Measurements from ENCODE around the gene CCDC192.

Gene CCDC192

DNA sequence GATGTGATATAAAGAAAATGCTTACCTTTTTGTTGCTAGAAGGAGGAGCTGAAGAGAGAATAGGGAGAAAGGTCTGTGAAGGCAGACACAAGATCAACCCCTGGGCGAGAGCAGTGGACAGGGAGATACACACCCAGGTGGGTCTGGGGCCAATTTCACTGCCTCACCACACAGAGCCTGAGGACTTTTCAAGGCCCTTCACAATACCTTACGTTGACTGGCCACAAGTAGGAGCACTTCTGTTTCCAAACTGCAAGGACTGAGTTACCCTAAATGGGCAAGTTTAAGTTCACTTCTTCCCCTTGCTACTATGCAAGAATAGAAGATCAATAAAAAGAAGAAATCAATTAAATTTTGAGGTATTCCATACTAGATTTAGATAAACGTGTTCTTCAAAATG, 205.9 kb downstream of the CCDC192 start:
- H3K9me3 ChIP-seq (ENCODE audit: control insufficient read depth in 2 of 2, low read length in 2 of 2), result no peaks in the 10 kb centered on the region
- no peak overlapping the region for H3K4me3 ChIP-seq (ENCODE audit: low read length in 2 of 2)
- H3K36me3 ChIP-seq (ENCODE audit: control insufficient read depth in 2 of 2, insufficient read depth in 2 of 2, low read length in 2 of 2), result no peaks in the 10 kb centered on the region
- no peak overlapping the region for H3K9ac ChIP-seq (ENCODE audit: low read depth in 1 of 2, low read length in 2 of 2)
- no peaks in the 10 kb centered on the region for H3K27me3 ChIP-seq (ENCODE audit: control insufficient read depth in 2 of 2, insufficient read depth in 2 of 2, low read length in 2 of 2)
- H3K27ac ChIP-seq (ENCODE audit: low read depth in 2 of 2, low read length in 2 of 2), result peak overlapping the region in 1 of 2 donors; percentile 15
- H3K4me1 ChIP-seq (ENCODE audit: control insufficient read depth in 2 of 2, insufficient read depth in 2 of 2, low read length in 2 of 2), result peaks cover 3 to 19% of the 10 kb centered on the region in 2 donors

DNA sequence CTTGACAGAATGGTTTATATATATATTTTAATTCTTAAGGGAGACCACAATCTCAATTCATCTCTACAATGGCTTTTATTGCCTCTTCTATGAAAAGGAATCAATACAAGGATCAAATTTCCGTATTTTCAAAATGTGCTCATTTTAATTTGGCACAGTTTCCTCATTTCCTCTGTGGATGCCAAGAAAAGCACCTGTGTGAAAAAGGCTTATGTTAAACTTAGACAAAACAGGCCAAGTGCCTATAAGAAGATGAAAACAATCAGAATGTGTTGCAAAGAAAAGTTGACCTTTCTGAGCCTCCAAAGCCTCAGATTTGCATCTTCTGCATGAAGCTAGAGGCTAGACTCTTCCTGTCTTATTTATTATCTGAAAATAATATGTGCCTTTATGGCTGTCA, 206.6 kb downstream of the CCDC192 start:
- H3K27me3 ChIP-seq (ENCODE audit: control insufficient read depth in 2 of 2, insufficient read depth in 2 of 2, low read length in 2 of 2), result no peaks in the 10 kb centered on the region
- H3K27ac ChIP-seq (ENCODE audit: low read depth in 2 of 2, low read length in 2 of 2), result no peak overlapping the region
- H3K4me1 ChIP-seq (ENCODE audit: control insufficient read depth in 2 of 2, insufficient read depth in 2 of 2, low read length in 2 of 2), result peaks cover 3 to 19% of the 10 kb centered on the region in 2 donors
- no peak overlapping the region for H3K4me3 ChIP-seq (ENCODE audit: low read length in 2 of 2)
- H3K36me3 ChIP-seq (ENCODE audit: control insufficient read depth in 2 of 2, insufficient read depth in 2 of 2, low read length in 2 of 2), result no peaks in the 10 kb centered on the region
- H3K9ac ChIP-seq (ENCODE audit: low read depth in 1 of 2, low read length in 2 of 2), result no peak overlapping the region
- H3K9me3 ChIP-seq (ENCODE audit: control insufficient read depth in 2 of 2, low read length in 2 of 2), result no peaks in the 10 kb centered on the region

- Histone ChIP-seq H3K27ac (ENCODE audit: low read depth in 2 of 2, low read length in 2 of 2) (peak overlapping the region in 1 of 2 donors; percentile 26), H3K4me1 (ENCODE audit: control insufficient read depth in 2 of 2, insufficient read depth in 2 of 2, low read length in 2 of 2) (peaks cover 3 to 19% of the 10 kb centered on the region in 2 donors), H3K36me3 (ENCODE audit: control insufficient read depth in 2 of 2, insufficient read depth in 2 of 2, low read length in 2 of 2) (no peaks in the 10 kb centered on the region), H3K9ac (ENCODE audit: low read depth in 1 of 2, low read length in 2 of 2) (no peak overlapping the region), H3K9me3 (ENCODE audit: control insufficient read depth in 2 of 2, low read length in 2 of 2) (no peaks in the 10 kb centered on the region), H3K27me3 (ENCODE audit: control insufficient read depth in 2 of 2, insufficient read depth in 2 of 2, low read length in 2 of 2) (no peaks in the 10 kb centered on the region), H3K4me3 (ENCODE audit: low read length in 2 of 2) (no peak overlapping the region)
These were observed 207.2 kb downstream of the CCDC192 start for GRCh38 chr5:127910307-127910956.

DNA sequence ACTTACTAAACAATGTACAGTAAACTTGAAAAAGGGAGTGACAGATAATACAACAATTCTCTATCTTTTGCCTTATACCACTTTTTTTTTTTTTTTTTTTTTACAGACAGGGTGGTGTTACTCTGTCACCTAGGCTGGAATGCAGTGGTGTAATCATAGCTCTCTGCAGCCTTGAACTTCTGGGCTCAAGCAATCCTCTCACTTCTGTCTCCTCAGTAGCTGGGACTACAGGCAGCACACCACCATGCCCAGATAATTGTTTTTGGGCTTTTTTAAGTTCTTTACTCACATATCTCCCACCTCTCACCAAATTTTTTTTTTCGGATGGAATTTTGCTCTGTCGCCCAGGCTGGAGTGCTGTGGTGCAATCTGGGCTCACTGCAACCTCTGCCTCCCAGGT, 208.4 kb downstream of the CCDC192 start:
- H3K4me3 ChIP-seq (ENCODE audit: low read length in 2 of 2), result no peak overlapping the region
- H3K36me3 ChIP-seq (ENCODE audit: control insufficient read depth in 2 of 2, insufficient read depth in 2 of 2, low read length in 2 of 2), result no peaks in the 10 kb centered on the region
- no peaks in the 10 kb centered on the region for H3K9me3 ChIP-seq (ENCODE audit: control insufficient read depth in 2 of 2, low read length in 2 of 2)
- H3K27me3 ChIP-seq (ENCODE audit: control insufficient read depth in 2 of 2, insufficient read depth in 2 of 2, low read length in 2 of 2), result no peaks in the 10 kb centered on the region
- no peak overlapping the region for H3K9ac ChIP-seq (ENCODE audit: low read depth in 1 of 2, low read length in 2 of 2)
- no peak overlapping the region for H3K27ac ChIP-seq (ENCODE audit: low read depth in 2 of 2, low read length in 2 of 2)
- H3K4me1 ChIP-seq (ENCODE audit: control insufficient read depth in 2 of 2, insufficient read depth in 2 of 2, low read length in 2 of 2), result peaks cover 3 to 20% of the 10 kb centered on the region in 2 donors

GRCh38 chr5:127912411-127912810, 209.2 kb downstream of the CCDC192 start:
- Histone ChIP-seq H3K4me1 (ENCODE audit: control insufficient read depth in 2 of 2, insufficient read depth in 2 of 2, low read length in 2 of 2) (peaks cover 3 to 27% of the 10 kb centered on the region in 2 donors), H3K9me3 (ENCODE audit: control insufficient read depth in 2 of 2, low read length in 2 of 2) (no peaks in the 10 kb centered on the region), H3K36me3 (ENCODE audit: control insufficient read depth in 2 of 2, insufficient read depth in 2 of 2, low read length in 2 of 2) (no peaks in the 10 kb centered on the region), H3K27me3 (ENCODE audit: control insufficient read depth in 2 of 2, insufficient read depth in 2 of 2, low read length in 2 of 2) (no peaks in the 10 kb centered on the region), H3K9ac (ENCODE audit: low read depth in 1 of 2, low read length in 2 of 2) (no peak overlapping the region), H3K4me3 (ENCODE audit: low read length in 2 of 2) (no peak overlapping the region), H3K27ac (ENCODE audit: low read depth in 2 of 2, low read length in 2 of 2) (no peak overlapping the region)

DNA sequence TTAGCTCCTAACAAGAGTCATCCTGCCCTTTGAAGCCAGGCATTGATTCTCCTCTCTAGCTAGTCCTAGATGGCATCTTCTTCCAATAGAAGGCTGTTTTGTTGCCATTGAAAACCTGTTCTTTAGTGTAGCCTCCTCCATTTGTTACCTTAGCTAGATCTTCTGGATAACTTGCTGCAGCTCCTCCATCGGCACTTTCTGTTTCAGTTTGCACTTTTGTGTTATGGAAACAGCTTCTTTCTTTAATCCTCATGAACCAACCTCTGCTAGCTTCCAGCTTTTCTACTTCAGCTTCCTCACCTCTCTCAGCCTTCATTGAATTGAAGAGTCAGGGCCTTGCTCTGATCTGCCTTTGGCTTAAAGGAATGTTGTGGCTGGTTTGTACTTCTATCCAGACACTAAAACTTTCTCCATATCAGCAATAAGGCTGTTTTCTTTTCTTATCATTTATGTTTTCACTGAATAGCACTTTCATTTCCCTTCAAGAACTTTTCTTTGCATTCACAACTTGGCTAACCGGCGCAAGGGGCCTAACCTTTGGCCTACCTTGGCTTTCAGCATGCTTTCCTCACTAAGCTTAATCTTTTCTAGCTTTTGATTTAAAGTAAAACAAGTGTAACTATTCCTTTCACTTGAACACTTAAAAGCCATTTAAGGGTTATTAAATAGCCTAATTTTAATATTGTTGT, 213.8 kb downstream of the CCDC192 start:
- Histone ChIP-seq H3K27ac (ENCODE audit: low read depth in 2 of 2, low read length in 2 of 2) (peak overlapping the region in 1 of 2 donors; percentile 56), H3K4me1 (ENCODE audit: control insufficient read depth in 2 of 2, insufficient read depth in 2 of 2, low read length in 2 of 2) (peaks cover 0 to 14% of the 10 kb centered on the region in 2 donors), H3K36me3 (ENCODE audit: control insufficient read depth in 2 of 2, insufficient read depth in 2 of 2, low read length in 2 of 2) (no peaks in the 10 kb centered on the region), H3K27me3 (ENCODE audit: control insufficient read depth in 2 of 2, insufficient read depth in 2 of 2, low read length in 2 of 2) (no peaks in the 10 kb centered on the region), H3K9me3 (ENCODE audit: control insufficient read depth in 2 of 2, low read length in 2 of 2) (no peaks in the 10 kb centered on the region), H3K9ac (ENCODE audit: low read depth in 1 of 2, low read length in 2 of 2) (no peak overlapping the region), H3K4me3 (ENCODE audit: low read length in 2 of 2) (peak overlapping the region in 1 of 2 donors; percentile 38)

GRCh38 chr5:127919006-127919796, 216.0 kb downstream of the CCDC192 start:
- H3K36me3 ChIP-seq (ENCODE audit: control insufficient read depth in 2 of 2, insufficient read depth in 2 of 2, low read length in 2 of 2), result no peaks in the 10 kb centered on the region
- no peak overlapping the region for H3K27ac ChIP-seq (ENCODE audit: low read depth in 2 of 2, low read length in 2 of 2)
- no peaks in the 10 kb centered on the region for H3K27me3 ChIP-seq (ENCODE audit: control insufficient read depth in 2 of 2, insufficient read depth in 2 of 2, low read length in 2 of 2)
- H3K4me3 ChIP-seq (ENCODE audit: low read length in 2 of 2), result no peak overlapping the region
- no peaks in the 10 kb centered on the region for H3K9me3 ChIP-seq (ENCODE audit: control insufficient read depth in 2 of 2, low read length in 2 of 2)
- H3K9ac ChIP-seq (ENCODE audit: low read depth in 1 of 2, low read length in 2 of 2), result no peak overlapping the region
- H3K4me1 ChIP-seq (ENCODE audit: control insufficient read depth in 2 of 2, insufficient read depth in 2 of 2, low read length in 2 of 2), result peaks cover 0 to 14% of the 10 kb centered on the region in 2 donors

- peaks cover 0 to 18% of the 10 kb centered on the region in 2 donors for H3K4me1 ChIP-seq (ENCODE audit: control insufficient read depth in 2 of 2, insufficient read depth in 2 of 2, low read length in 2 of 2)
- no peaks in the 10 kb centered on the region for H3K36me3 ChIP-seq (ENCODE audit: control insufficient read depth in 2 of 2, insufficient read depth in 2 of 2, low read length in 2 of 2)
- no peak overlapping the region for H3K9ac ChIP-seq (ENCODE audit: low read depth in 1 of 2, low read length in 2 of 2)
- no peaks in the 10 kb centered on the region for H3K27me3 ChIP-seq (ENCODE audit: control insufficient read depth in 2 of 2, insufficient read depth in 2 of 2, low read length in 2 of 2)
- no peak overlapping the region for H3K4me3 ChIP-seq (ENCODE audit: low read length in 2 of 2)
- H3K9me3 ChIP-seq (ENCODE audit: control insufficient read depth in 2 of 2, low read length in 2 of 2), result no peaks in the 10 kb centered on the region
- no peak overlapping the region for H3K27ac ChIP-seq (ENCODE audit: low read depth in 2 of 2, low read length in 2 of 2)
These were observed 216.6 kb downstream of the CCDC192 start for GRCh38 chr5:127919818-127920217.

DNA sequence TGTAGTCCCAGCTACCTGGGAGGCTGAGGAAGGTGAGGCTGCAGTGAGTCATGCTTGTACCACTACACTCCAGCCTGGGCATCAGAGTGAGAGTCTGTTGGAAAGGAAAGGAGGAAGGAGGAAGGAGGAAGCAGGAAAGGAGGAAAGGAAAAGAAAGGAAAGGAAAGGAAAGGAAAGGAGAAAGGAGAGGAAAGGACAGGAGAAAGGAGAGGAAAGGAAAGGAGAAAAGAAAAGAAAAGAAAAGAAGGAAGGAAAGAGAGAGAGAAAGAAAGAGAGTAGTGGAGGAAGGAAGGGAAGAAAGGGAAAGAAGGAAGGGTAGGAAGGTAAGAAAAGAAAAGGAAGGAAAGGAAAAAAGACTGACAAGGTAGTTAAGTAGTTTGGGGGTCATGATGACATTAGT, 217.7 kb downstream of the CCDC192 start:
- peaks cover 3 to 22% of the 10 kb centered on the region in 2 donors for H3K4me1 ChIP-seq (ENCODE audit: control insufficient read depth in 2 of 2, insufficient read depth in 2 of 2, low read length in 2 of 2)
- H3K9ac ChIP-seq (ENCODE audit: low read depth in 1 of 2, low read length in 2 of 2), result no peak overlapping the region
- H3K4me3 ChIP-seq (ENCODE audit: low read length in 2 of 2), result no peak overlapping the region
- no peaks in the 10 kb centered on the region for H3K36me3 ChIP-seq (ENCODE audit: control insufficient read depth in 2 of 2, insufficient read depth in 2 of 2, low read length in 2 of 2)
- no peak overlapping the region for H3K27ac ChIP-seq (ENCODE audit: low read depth in 2 of 2, low read length in 2 of 2)
- H3K9me3 ChIP-seq (ENCODE audit: control insufficient read depth in 2 of 2, low read length in 2 of 2), result no peaks in the 10 kb centered on the region
- no peaks in the 10 kb centered on the region for H3K27me3 ChIP-seq (ENCODE audit: control insufficient read depth in 2 of 2, insufficient read depth in 2 of 2, low read length in 2 of 2)

GRCh38 chr5:127922603-127923002, 219.4 kb downstream of the CCDC192 start:
- Histone ChIP-seq H3K27me3 (ENCODE audit: control insufficient read depth in 2 of 2, insufficient read depth in 2 of 2, low read length in 2 of 2) (no peaks in the 10 kb centered on the region), H3K9ac (ENCODE audit: low read depth in 1 of 2, low read length in 2 of 2) (no peak overlapping the region), H3K36me3 (ENCODE audit: control insufficient read depth in 2 of 2, insufficient read depth in 2 of 2, low read length in 2 of 2) (no peaks in the 10 kb centered on the region), H3K4me1 (ENCODE audit: control insufficient read depth in 2 of 2, insufficient read depth in 2 of 2, low read length in 2 of 2) (peaks cover 4 to 15% of the 10 kb centered on the region in 2 donors), H3K4me3 (ENCODE audit: low read length in 2 of 2) (no peak overlapping the region), H3K27ac (ENCODE audit: low read depth in 2 of 2, low read length in 2 of 2) (no peak overlapping the region), H3K9me3 (ENCODE audit: control insufficient read depth in 2 of 2, low read length in 2 of 2) (no peaks in the 10 kb centered on the region)

Measured in mucosa of rectum (tissue), 2 donors.